H1 (cell line): ENCODE data around the gene CD1D. TPM values are rescaled to one million over a fixed set of nuclear protein-coding genes. Genes with fewer than 3 reads are reported as not detected.

Experiments used
- CTCF ChIA-PET: fragments of 300-600 bp; sonication (Branson Sonifier 250); formaldehyde crosslinking; loops from one replicate; lab custom pipeline; 2021; ENCODE audit not compliant: partially characterized antibody; lab: Charles Lee
- POLR2A ChIA-PET: fragments of 300-600 bp; sonication (Branson Sonifier 250); formaldehyde crosslinking; loops from one replicate; lab custom pipeline; 2021; ENCODE audit warnings: inconsistent platforms; ENCODE audit not compliant: partially characterized antibody; lab: Charles Lee
- DNase-seq, 2 experiments: peaks; one replicate each; pipeline versions ENCODE4 v3.0.0 to v3.0.0-alpha.2; 2010 to 2022; ENCODE audit warnings: low spot score in 2 of 2, low read depth in 1 of 2, mixed read lengths in 1 of 2
- FAIRE-seq: peaks from 2 replicates; lab custom pipeline; 2011; peaks lifted over from hg19 to GRCh38; lab: Jason Lieb, UNC
- H2AFZ ChIP-seq: 2 replicates; pipeline ENCODE4 v1.8.1; 2012; ENCODE audit warnings: low read length, inconsistent platforms
- H2AK5ac ChIP-seq: 2 replicates; pipeline ENCODE4 v1.6.1; 2013; ENCODE audit warnings: low read depth, low read length
- H2BK120ac ChIP-seq: replicated peaks from 2 replicates; pipeline ENCODE3; 2013; ENCODE audit warnings: low read depth, low read length, inconsistent platforms
- H2BK12ac ChIP-seq: 2 replicates; pipeline ENCODE4 v1.6.1; 2013; ENCODE audit warnings: low read depth, low read length
- H2BK15ac ChIP-seq: 2 replicates; pipeline ENCODE4 v1.6.1; 2013; ENCODE audit warnings: low read length
- H2BK20ac ChIP-seq: 2 replicates; pipeline ENCODE4 v1.6.1; 2013; ENCODE audit warnings: low read length
- H2BK5ac ChIP-seq: 2 replicates; pipeline ENCODE4 v1.6.1; 2013; ENCODE audit warnings: low read depth, low read length
- H3K14ac ChIP-seq: 2 replicates; pipeline ENCODE4 v1.6.1; 2013; ENCODE audit warnings: inconsistent platforms; ENCODE audit not compliant: insufficient read length
- H3K18ac ChIP-seq: 2 replicates; pipeline ENCODE4 v1.6.1; 2013; ENCODE audit warnings: low read length; ENCODE audit errors: extremely low read depth
- H3K23ac ChIP-seq: 2 replicates; pipeline ENCODE4 v1.6.1; 2013; ENCODE audit warnings: inconsistent platforms; ENCODE audit not compliant: insufficient read length
- H3K23me2 ChIP-seq: 2 replicates; pipeline ENCODE4 v1.6.1; 2013; ENCODE audit warnings: low read depth, low read length
- H3K27ac ChIP-seq: 2 replicates; pipeline ENCODE4 v1.6.1; 2011; ENCODE audit warnings: low read depth, low read length, inconsistent platforms
- H3K27me3 ChIP-seq, 4 experiments: replicated peaks in 1 of 4; 1 replicate in 1 of 4; 2 replicates in 3 of 4; pipeline versions ENCODE4 v1.6.1 to v1.8.1; 2011 to 2013; ENCODE audit warnings: low read length in 3 of 4, mild to moderate bottlenecking in 3 of 4, inconsistent platforms in 2 of 4, mixed read lengths in 2 of 4, moderate library complexity in 1 of 4; ENCODE audit not compliant: control insufficient read depth in 3 of 4, insufficient read depth in 3 of 4; ENCODE audit errors: extremely low read depth in 1 of 4
- H3K36me3 ChIP-seq, 4 experiments: 2 replicates each; pipeline versions ENCODE4 v1.6.1 to v1.8.1; 2011 to 2013; ENCODE audit warnings: mild to moderate bottlenecking in 4 of 4, low read length in 3 of 4, moderate library complexity in 2 of 4, control low read depth in 1 of 4, inconsistent platforms in 1 of 4; ENCODE audit not compliant: insufficient read depth in 4 of 4, control insufficient read depth in 2 of 4
- H3K4ac ChIP-seq: replicated peaks from 2 replicates; pipeline ENCODE3; 2013; ENCODE audit warnings: low read length, low read depth, mixed read lengths, inconsistent platforms; ENCODE audit not compliant: insufficient read length
- H3K4me1 ChIP-seq, 4 experiments: replicated peaks in 1 of 4; 1 replicate in 1 of 4; 2 replicates in 3 of 4; pipeline versions ENCODE4 v1.6.1 to v1.8.1; 2011 to 2013; ENCODE audit warnings: low read length in 3 of 4, inconsistent platforms in 2 of 4, mixed read lengths in 1 of 4; ENCODE audit not compliant: insufficient read depth in 4 of 4, control insufficient read depth in 3 of 4
- H3K4me2 ChIP-seq, 2 experiments: 2 replicates each; pipeline versions ENCODE4 v1.6.1 to v1.8.1; 2011 to 2013; ENCODE audit warnings: low read depth in 2 of 2, low read length in 2 of 2, control low read depth in 1 of 2, inconsistent platforms in 1 of 2, mild to moderate bottlenecking in 1 of 2; ENCODE audit not compliant: insufficient read depth in 1 of 2
- H3K4me3 ChIP-seq, 4 experiments: fragments of 200-600, 300-600 bp in 1 of 4; sonication (generic), shearing (Covaris generic), sonication (Bioruptor Twin) in 1 of 4; 2 replicates each; pipeline versions ENCODE4 v1.5.1 to v1.8.1; 2011 to 2016; ENCODE audit warnings: low read length in 4 of 4, low read depth in 3 of 4, control low read depth in 2 of 4, inconsistent platforms in 2 of 4, mild to moderate bottlenecking in 2 of 4, mixed read lengths in 1 of 4, moderate library complexity in 1 of 4; ENCODE audit not compliant: insufficient read depth in 2 of 4; ENCODE audit errors: extremely low read depth in 1 of 4
- H3K56ac ChIP-seq: replicated peaks from 2 replicates; pipeline ENCODE3; 2013; ENCODE audit warnings: low read depth, mild to moderate bottlenecking, mixed read lengths, low read length, inconsistent platforms; ENCODE audit not compliant: insufficient read length
- H3K79me1 ChIP-seq: 2 replicates; pipeline ENCODE4 v1.6.1; 2013; ENCODE audit warnings: low read depth, low read length, control low read depth
- H3K79me2 ChIP-seq, 2 experiments: 2 replicates each; pipeline versions ENCODE4 v1.6.1 to v1.8.1; 2012 to 2013; ENCODE audit warnings: low read length in 2 of 2, mild to moderate bottlenecking in 2 of 2, inconsistent platforms in 1 of 2; ENCODE audit not compliant: insufficient read depth in 2 of 2, control insufficient read depth in 1 of 2
- H3K9ac ChIP-seq, 4 experiments: replicated peaks in 1 of 4; 1 replicate in 1 of 4; 2 replicates in 3 of 4; pipeline versions ENCODE4 v1.6.1 to v1.8.1; 2011 to 2013; ENCODE audit warnings: low read depth in 3 of 4, low read length in 3 of 4, control low read depth in 2 of 4, mild to moderate bottlenecking in 2 of 4, moderate library complexity in 2 of 4, inconsistent platforms in 1 of 4; ENCODE audit errors: extremely low read depth in 1 of 4
- H3K9me3 ChIP-seq, 2 experiments: 2 replicates each; pipeline versions ENCODE4 v1.6.1 to v1.8.1; 2012 to 2013; ENCODE audit warnings: mild to moderate bottlenecking in 2 of 2, moderate library complexity in 2 of 2, control low read depth in 1 of 2, inconsistent platforms in 1 of 2, low read depth in 1 of 2, low read length in 1 of 2, mixed read lengths in 1 of 2; ENCODE audit not compliant: insufficient read depth in 2 of 2
- H4K20me1 ChIP-seq, 2 experiments: replicated peaks in 1 of 2; 2 replicates each; pipeline versions ENCODE3 to v1.8.1; 2011 to 2013; ENCODE audit warnings: inconsistent platforms in 2 of 2, low read length in 2 of 2, mild to moderate bottlenecking in 1 of 2; ENCODE audit not compliant: insufficient read depth in 2 of 2, control insufficient read depth in 1 of 2
- H4K5ac ChIP-seq: 2 replicates; pipeline ENCODE4 v1.6.1; 2013; ENCODE audit warnings: low read length, low read depth, mixed read lengths, inconsistent platforms; ENCODE audit not compliant: insufficient read length
- H4K8ac ChIP-seq: 2 replicates; pipeline ENCODE4 v1.8.0; 2013; ENCODE audit warnings: mild to moderate bottlenecking, moderate library complexity, low read length, inconsistent platforms; ENCODE audit not compliant: insufficient read depth; ENCODE audit errors: extremely low read depth
- H4K91ac ChIP-seq: replicated peaks from 2 replicates; pipeline ENCODE3; 2013; ENCODE audit warnings: low read length, mixed read lengths, inconsistent platforms; ENCODE audit not compliant: insufficient read length
- BACH1 ChIP-seq: IDR thresholded peaks from 2 replicates; pipeline ENCODE4 v1.6.1; 2012; ENCODE audit warnings: low read length, improper control_type of control experiment
- CBX5 ChIP-seq: fragments of 300-800, 300-1000 bp; sonication (generic); IDR thresholded peaks from 2 replicates; pipeline ENCODE4 v1.7.1; 2016; ENCODE audit warnings: antibody characterized with exemption, low read length, low read depth
- CEBPB ChIP-seq: IDR thresholded peaks from 2 replicates; pipeline ENCODE4 v1.6.1; 2012; ENCODE audit warnings: low read depth, low read length
- CHD1 ChIP-seq: IDR thresholded peaks from 2 replicates; pipeline ENCODE4 v1.6.1; 2012; ENCODE audit warnings: low read depth, low read length, improper control_type of control experiment
- EZH2 ChIP-seq: fragments of 200-600 bp; sonication (generic); IDR thresholded peaks from 2 replicates; pipeline ENCODE4 v1.7.1; 2012; ENCODE audit warnings: low read depth, mild to moderate bottlenecking, moderate library complexity, low read length, inconsistent platforms; ENCODE audit not compliant: severe bottlenecking
- FOSL1 ChIP-seq: IDR thresholded peaks from 2 replicates; pipeline ENCODE4 v1.6.1; 2011; ENCODE audit warnings: mild to moderate bottlenecking, low read depth, low read length, moderate library complexity; ENCODE audit not compliant: insufficient read depth
- GABPA ChIP-seq: IDR thresholded peaks from 2 replicates; pipeline ENCODE4 v1.6.1; 2011; ENCODE audit warnings: mild to moderate bottlenecking, low read length, moderate library complexity, borderline replicate concordance; ENCODE audit not compliant: insufficient read depth
- JUN ChIP-seq: IDR thresholded peaks from 2 replicates; pipeline ENCODE4 v1.6.1; 2011; ENCODE audit warnings: low read depth, mild to moderate bottlenecking, improper control_type of control experiment, low read length
- POU5F1 ChIP-seq: IDR thresholded peaks from 2 replicates; pipeline ENCODE4 v1.6.1; 2011; ENCODE audit warnings: low read depth, mild to moderate bottlenecking, low read length, moderate library complexity
- RAD21 ChIP-seq, 2 experiments: IDR thresholded peaks in 1 of 2; conservative IDR thresholded peaks in 1 of 2; 2 replicates each; pipeline ENCODE4 v1.6.1; 2011; ENCODE audit warnings: low read depth in 2 of 2, low read length in 2 of 2, improper control_type of control experiment in 1 of 2, inconsistent platforms in 1 of 2, mild to moderate bottlenecking in 1 of 2, moderate library complexity in 1 of 2
- SIX5 ChIP-seq: IDR thresholded peaks from 2 replicates; pipeline ENCODE4 v1.6.1; 2011; ENCODE audit warnings: mild to moderate bottlenecking, low read depth, low read length
- TBP ChIP-seq: IDR thresholded peaks from 2 replicates; pipeline ENCODE4 v1.6.1; 2011; ENCODE audit warnings: low read depth, low read length, improper control_type of control experiment
- WGBS, 2 experiments: shearing (Covaris generic) in 1 of 2; methylation state at CpG; one replicate each; pipeline versions ENCODE4 v1.1.6 to v1.1.7; 2013 to 2015; ENCODE audit warnings: low lambda C conversion rate in 2 of 2, mixed read lengths in 2 of 2, inconsistent platforms in 1 of 2, low coverage in 1 of 2, missing lambda C conversion rate in 1 of 2; ENCODE audit not compliant: insufficient replicate concordance in 2 of 2, insufficient coverage in 1 of 2, insufficient read length in 1 of 2; ENCODE audit errors: extremely low coverage in 1 of 2, missing lambda C conversion rate in 1 of 2; 5-methylcytosine and 5-hydroxymethylcytosine counted together
- polyA plus RNA-seq, 7 experiments: library from polyadenylated mRNA; depleted of rRNA in 3 of 7; stranded (reverse) in 5 of 7; unstranded in 2 of 7; fragments of >200 nt in 5 of 7; fragments of 200-250 nt in 2 of 7; gene quantifications; 1 replicate in 5 of 7; 2 replicates in 1 of 7; 4 replicates in 1 of 7; pipeline versions ENCODE4 v1.2.1 to v1.2.3, GENCODE V29; 2011 to 2013; ENCODE audit warnings: missing spikeins in 2 of 7, mixed read lengths in 2 of 7
- total RNA-seq: library from RNA; stranded (reverse); fragmentation: NEBNext Ultra II Directional; extraction: Animal tissue kit (Norgen Biotek cat#: 25700); gene quantifications from 2 replicates; pipeline ENCODE4 v1.2.1, GENCODE V29; 2021
- TF ChIP-seq, protein P1 (sequence below): IDR thresholded peaks from 2 replicates; pipeline ENCODE4 v1.6.1; 2011; ENCODE audit warnings: low read length, improper control_type of control experiment

Gene CD1D
- total and polyA plus RNA-seq, 2 of the 8 experiments (the other 6 are each of a cell fraction or from before 2014, with no cell fraction given) = 1.1 to 1.6 TPM

- H2BK120ac ChIP-seq = no peak overlapping the region
- no peak overlapping the region for H3K14ac ChIP-seq
- no peaks in the 10 kb centered on the region; a peak in 2 of 7 replicates for H3K4me1 ChIP-seq
- no peak overlapping the region for H3K27ac ChIP-seq
- H3K79me1 ChIP-seq = no peaks in the 10 kb centered on the region
- no peak overlapping the region for H2BK12ac ChIP-seq
- H2AFZ ChIP-seq = no peak overlapping the region
- no peak overlapping the region for H4K5ac ChIP-seq
- no peaks in the 10 kb centered on the region for H4K20me1 ChIP-seq
- FAIRE-seq (no peak), DNase-seq (no peak)
- CTCF ChIA-PET = interaction anchor here (0.6 kb wide), 1 partner anchor 1057 kb away, joined by 3 read pairs; no protein-coding TSS in a partner anchor
- no peak overlapping the region for H3K4me3 ChIP-seq
- no peak overlapping the region for H2BK20ac ChIP-seq
- H3K27me3 ChIP-seq = peaks cover 0 to 13% (median 5%) of the 10 kb centered on the region in 4 experiments; a peak in 4 of 7 replicates
- no peak overlapping the region for H3K18ac ChIP-seq
- 95% methylated on average over 1 of the region's 1 CpG; no CpG with 5 or more reads in 1 of the 2 experiments for WGBS, 2 experiments
- H3K9me3 ChIP-seq = no peaks in the 10 kb centered on the region
- no peak overlapping the region for H2BK15ac ChIP-seq
- H4K91ac ChIP-seq = no peak overlapping the region
- peaks cover 4% of the 10 kb centered on the region for H3K23me2 ChIP-seq
- no peaks in the 10 kb centered on the region for H3K36me3 ChIP-seq
- H2BK5ac ChIP-seq = no peak overlapping the region
- H3K4me2 ChIP-seq = no peak overlapping the region; a peak in 1 of 4 replicates
- POLR2A ChIA-PET = no interaction called here
- H3K23ac ChIP-seq = no peak overlapping the region
- H3K9ac ChIP-seq = no peak overlapping the region
- H3K4ac ChIP-seq = no peak overlapping the region
- no peaks in the 10 kb centered on the region for H3K79me2 ChIP-seq
- H4K8ac ChIP-seq = no peak overlapping the region
- no peak overlapping the region for H2AK5ac ChIP-seq
- no peak overlapping the region for H3K56ac ChIP-seq
- no peak for TF ChIP-seq CEBPB
- TF ChIP-seq FOSL1 = no peak
- TF ChIP-seq CBX5 = no peak
- TF ChIP-seq SIX5 = no peak
- TF ChIP-seq CHD1 = no peak
- no peak for TF ChIP-seq BACH1
- no peak for TF ChIP-seq RAD21 (IDR thresholded peaks at IDR 0.05 in 1 of 2, conservative IDR thresholded peaks at IDR 0.05 in 1 of 2; ENCODE audit: low read depth in 2 of 2, low read length in 2 of 2)
- TF ChIP-seq POU5F1 = no peak
- no peak for TF ChIP-seq TBP
- TF ChIP-seq, protein P1, sequence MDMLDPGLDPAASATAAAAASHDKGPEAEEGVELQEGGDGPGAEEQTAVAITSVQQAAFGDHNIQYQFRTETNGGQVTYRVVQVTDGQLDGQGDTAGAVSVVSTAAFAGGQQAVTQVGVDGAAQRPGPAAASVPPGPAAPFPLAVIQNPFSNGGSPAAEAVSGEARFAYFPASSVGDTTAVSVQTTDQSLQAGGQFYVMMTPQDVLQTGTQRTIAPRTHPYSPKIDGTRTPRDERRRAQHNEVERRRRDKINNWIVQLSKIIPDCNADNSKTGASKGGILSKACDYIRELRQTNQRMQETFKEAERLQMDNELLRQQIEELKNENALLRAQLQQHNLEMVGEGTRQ = no peak
- TF ChIP-seq EZH2 = no peak
- TF ChIP-seq GABPA = no peak
- no peak for TF ChIP-seq JUN
Observed at GRCh38 chr1:158148468-158148867, 32.2 kb upstream of the CD1D start.
